HCT116 (cell line): ENCODE data around the gene PRR5L. TPM values are rescaled to one million over a fixed set of nuclear protein-coding genes. Genes with fewer than 3 reads are reported as not detected.

ENCODE experiments used
- ATAC-seq: fragments of 200-7000 bp; cut with Tn5 transposase; 2 replicates; pipeline ENCODE4 v1.9.1; 2020; ENCODE audit warnings: mild to moderate bottlenecking, moderate library complexity
- BruUV-seq: library from RNA; stranded (reverse); fragments of 400-500 nt; replicated peaks from 2 replicates; lab custom pipeline; 2021; lab: Mats Ljungman, UMichigan
- CTCF ChIA-PET: fragments of 300-600 bp; sonication (Branson Sonifier 250); formaldehyde crosslinking; loops from one replicate; lab custom pipeline; 2021; ENCODE audit warnings: antibody characterized with exemption; lab: Charles Lee
- POLR2A ChIA-PET: fragments of 300-600, 350-600 bp; sonication (Branson Sonifier 250); formaldehyde crosslinking; loops from one replicate; lab custom pipeline; 2021; ENCODE audit warnings: antibody characterized with exemption; lab: Charles Lee
- RAD21 ChIA-PET, 2 experiments: fragments of 300-600 bp; sonication (Branson Sonifier 250); formaldehyde crosslinking; loops; one replicate each; lab custom pipeline; 2023; ENCODE audit warnings: low total read pairs in 2 of 2; ENCODE audit not compliant: uncharacterized antibody in 2 of 2, unreplicated experiment in 2 of 2, low non-redundant PET in 1 of 2; lab: Charles Lee
- DNase-seq: peaks from one replicate; pipeline ENCODE4 v3.0.0-alpha.2; 2010; ENCODE audit warnings: low read depth, low spot score
- H2AFZ ChIP-seq: fragments of 200-600 bp; shearing (Covaris generic), sonication (generic); 2 replicates; pipeline ENCODE4 v1.6.1; 2017; ENCODE audit warnings: low read depth, mixed run types, mixed read lengths, antibody characterized with exemption, low read length; ENCODE audit not compliant: poor library complexity, severe bottlenecking
- H3K27ac ChIP-seq: 2 replicates; pipeline ENCODE4 v1.5.1; 2012; ENCODE audit warnings: low read depth, low read length
- H3K27me3 ChIP-seq: fragments of 200-600 bp; sonication (generic); 2 replicates; pipeline ENCODE4 v1.6.1; 2016; ENCODE audit warnings: mixed run types, low read length, mixed read lengths; ENCODE audit not compliant: insufficient read depth
- H3K36me3 ChIP-seq, 2 experiments: fragments of 200-500 bp in 1 of 2; fragments of 200-600 bp in 1 of 2; sonication (Bioruptor generic) in 1 of 2; sonication (generic) in 1 of 2; 2 replicates each; pipeline versions ENCODE4 v1.5.1 to v1.6.1; 2014 to 2016; ENCODE audit warnings: low read length in 2 of 2, inconsistent platforms in 1 of 2, mixed read lengths in 1 of 2, mixed run types in 1 of 2; ENCODE audit not compliant: insufficient read depth in 2 of 2, control insufficient read depth in 1 of 2
- H3K4me1 ChIP-seq, 2 experiments: fragments of 200-600 bp in 1 of 2; sonication (generic) in 1 of 2; 2 replicates each; pipeline versions ENCODE4 v1.5.1 to v1.6.1; 2012 to 2017; ENCODE audit warnings: low read length in 2 of 2, inconsistent platforms in 1 of 2, mild to moderate bottlenecking in 1 of 2, mixed read lengths in 1 of 2, mixed run types in 1 of 2, moderate library complexity in 1 of 2; ENCODE audit not compliant: insufficient read depth in 2 of 2, control insufficient read depth in 1 of 2
- H3K4me2 ChIP-seq: fragments of 200-600 bp; sonication (generic); 2 replicates; pipeline ENCODE4 v1.6.1; 2017; ENCODE audit warnings: mixed run types, low read length, mixed read lengths
- H3K4me3 ChIP-seq, 2 experiments: fragments of 200-600 bp in 1 of 2; sonication (generic) in 1 of 2; replicated peaks in 1 of 2; 2 replicates each; pipeline ENCODE4 v1.5.1; 2011 to 2016; ENCODE audit warnings: low read length in 2 of 2, control low read depth in 1 of 2, low read depth in 1 of 2, mild to moderate bottlenecking in 1 of 2, mixed read lengths in 1 of 2, mixed run types in 1 of 2
- H3K79me2 ChIP-seq: fragments of 200-600 bp; sonication (generic); 2 replicates; pipeline ENCODE4 v1.6.1; 2017; ENCODE audit warnings: mild to moderate bottlenecking, mixed run types, low read length, moderate library complexity, mixed read lengths; ENCODE audit not compliant: insufficient read depth
- H3K9ac ChIP-seq: fragments of 200-600 bp; sonication (generic); 2 replicates; pipeline ENCODE4 v1.6.1; 2016; ENCODE audit warnings: low read length, mixed read lengths
- H3K9me2 ChIP-seq: fragments of 200-600 bp; sonication (generic), shearing (Covaris generic); 2 replicates; pipeline ENCODE4 v1.6.1; 2017; ENCODE audit warnings: mixed run types, mild to moderate bottlenecking, moderate library complexity; ENCODE audit not compliant: insufficient read depth
- H3K9me3 ChIP-seq, 2 experiments: fragments of 200-500 bp in 1 of 2; fragments of 200-600 bp in 1 of 2; sonication (Bioruptor generic) in 1 of 2; sonication (generic) in 1 of 2; 2 replicates each; pipeline ENCODE4 v1.6.1; 2014 to 2017; ENCODE audit warnings: low read length in 2 of 2, mixed read lengths in 2 of 2, inconsistent platforms in 1 of 2, low read depth in 1 of 2, mild to moderate bottlenecking in 1 of 2, mixed run types in 1 of 2, moderate library complexity in 1 of 2; ENCODE audit not compliant: control insufficient read depth in 1 of 2, insufficient read depth in 1 of 2
- H4K20me1 ChIP-seq: fragments of 200-600 bp; sonication (generic), shearing (Covaris generic); 2 replicates; pipeline ENCODE4 v1.6.1; 2017; ENCODE audit warnings: mixed run types, mild to moderate bottlenecking, moderate library complexity; ENCODE audit not compliant: insufficient read depth
- ATF3 ChIP-seq: IDR thresholded peaks from 2 replicates; pipeline ENCODE4 v1.6.1; 2012
- CEBPB ChIP-seq: IDR thresholded peaks from 2 replicates; pipeline ENCODE4 v1.6.1; 2012; ENCODE audit warnings: low read depth
- CTCF ChIP-seq, 3 experiments: fragments of 200-600 bp in 1 of 3; sonication (generic) in 1 of 3; IDR thresholded peaks in 2 of 3; conservative IDR thresholded peaks in 1 of 3; 2 replicates each; pipeline ENCODE4 v1.5.1; 2012 to 2017; ENCODE audit warnings: low read depth in 2 of 3, low read length in 2 of 3, antibody characterized with exemption in 1 of 3, borderline replicate concordance in 1 of 3, control low read depth in 1 of 3, mild to moderate bottlenecking in 1 of 3, mixed read lengths in 1 of 3, mixed run types in 1 of 3, moderate library complexity in 1 of 3; ENCODE audit not compliant: insufficient read depth in 1 of 3
- EGR1 ChIP-seq: IDR thresholded peaks from 2 replicates; pipeline ENCODE4 v1.6.1; 2012; ENCODE audit warnings: low read depth
- ELF1 ChIP-seq: IDR thresholded peaks from 2 replicates; pipeline ENCODE4 v1.6.1; 2012; ENCODE audit warnings: low read depth, borderline replicate concordance
- EZH2 ChIP-seq: fragments of 200-600 bp; sonication (generic); IDR thresholded peaks from 2 replicates; pipeline ENCODE4 v1.6.1; 2017; ENCODE audit warnings: antibody characterized with exemption, mixed run types
- EZH2phosphoT487 ChIP-seq: fragments of 200-600 bp; IDR thresholded peaks from 2 replicates; pipeline ENCODE4 v1.6.1; 2018; ENCODE audit warnings: antibody characterized with exemption, borderline replicate concordance
- FOSL1 ChIP-seq: IDR thresholded peaks from 2 replicates; pipeline ENCODE4 v1.6.1; 2012; ENCODE audit warnings: low read depth
- JUND ChIP-seq: IDR thresholded peaks from 2 replicates; pipeline ENCODE4 v1.6.1; 2012
- MAX ChIP-seq: IDR thresholded peaks from 2 replicates; pipeline ENCODE4 v1.6.1; 2012
- POLR2A ChIP-seq: IDR thresholded peaks from 2 replicates; pipeline ENCODE4 v1.7.0; 2011; ENCODE audit warnings: borderline replicate concordance; ENCODE audit not compliant: insufficient read depth, insufficient read length; ENCODE audit errors: extremely low read depth
- POLR2AphosphoS5 ChIP-seq: IDR thresholded peaks from 2 replicates; pipeline ENCODE4 v1.6.1; 2011; ENCODE audit warnings: mild to moderate bottlenecking, low read depth, low read length, moderate library complexity
- RAD21 ChIP-seq: IDR thresholded peaks from 2 replicates; pipeline ENCODE4 v1.6.1; 2012; ENCODE audit warnings: low read depth, mild to moderate bottlenecking
- SIN3A ChIP-seq: IDR thresholded peaks from 2 replicates; pipeline ENCODE4 v1.6.1; 2012; ENCODE audit warnings: low read depth
- SP1 ChIP-seq: IDR thresholded peaks from 2 replicates; pipeline ENCODE4 v1.6.1; 2012; ENCODE audit warnings: low read depth
- SRF ChIP-seq: IDR thresholded peaks from 2 replicates; pipeline ENCODE4 v1.6.1; 2012; ENCODE audit warnings: low read depth
- TCF7L2 ChIP-seq: IDR thresholded peaks from 2 replicates; pipeline ENCODE4 v1.7.0; 2011; ENCODE audit warnings: borderline replicate concordance, inconsistent platforms; ENCODE audit not compliant: insufficient read depth, insufficient read length; ENCODE audit errors: extremely low read depth
- YY1 ChIP-seq: IDR thresholded peaks from 2 replicates; pipeline ENCODE4 v1.6.1; 2011; ENCODE audit warnings: low read length, low read depth, moderate library complexity, mild to moderate bottlenecking; ENCODE audit not compliant: insufficient replicate concordance; ENCODE audit errors: extremely low read depth
- ZFX ChIP-seq: fragments of 450-650 bp; IDR thresholded peaks from 2 replicates; pipeline ENCODE4 v1.6.1; 2017
- ZNF274 ChIP-seq: fragments of 200-500 bp; sonication (Bioruptor generic); IDR thresholded peaks from 2 replicates; pipeline ENCODE4 v1.6.1; 2014; ENCODE audit warnings: mild to moderate bottlenecking, low read depth, low read length, inconsistent platforms
- intact Hi-C: fragments of 100-400 bp; cut with micrococcal nuclease; formaldehyde crosslinking; loops from 2 replicates; pipeline ENCODE4 v1.10.0; 2022
- total RNA-seq: library from RNA; stranded (reverse); gene quantifications from one replicate; pipeline ENCODE4 v1.2.1, GENCODE V29; 2021; ENCODE audit not compliant: unreplicated experiment

PRR5L gene
- total RNA-seq, 1 experiment from 2014 or later, result 0.47 TPM

- ChIA-PET CTCF (no interaction called here), POLR2A (no interaction called here), RAD21 (no interaction called here)
- H3K4me2 ChIP-seq, result no peak overlapping the region
- no peaks in the 10 kb centered on the region for H3K79me2 ChIP-seq
- no peak overlapping the region for H3K4me3 ChIP-seq
- H3K36me3 ChIP-seq, result no peaks in the 10 kb centered on the region
- intact Hi-C loops, result no loop called here
- H4K20me1 ChIP-seq, result no peaks in the 10 kb centered on the region
- H3K27me3 ChIP-seq, result no peaks in the 10 kb centered on the region
- no peak overlapping the region for H2AFZ ChIP-seq
- no peak overlapping the region for H3K9ac ChIP-seq
- H3K27ac ChIP-seq, result no peak overlapping the region
- no peak for DNase-seq
- BruUV-seq, result no TSS peak
- no peak for TF ChIP-seq POLR2AphosphoS5
- no peak for TF ChIP-seq EZH2
- TF ChIP-seq, all 23 proteins: peak for 0
- no peaks in the 10 kb centered on the region for H3K9me3 ChIP-seq
- ATAC-seq, result no peak
- no peaks in the 10 kb centered on the region for H3K4me1 ChIP-seq
- H3K9me2 ChIP-seq, result no peaks in the 10 kb centered on the region
These were observed 13.2 kb upstream of the PRR5L start for GRCh38 chr11:36282926-36283325.

GRCh38 chr11:36288442-36289225, 7.5 kb upstream of the PRR5L start:
- ATAC-seq (no peak), DNase-seq (no peak)
- no peaks in the 10 kb centered on the region for H3K9me3 ChIP-seq
- H2AFZ ChIP-seq, result no peak overlapping the region
- H3K4me1 ChIP-seq, result peaks cover 0 to 12% of the 10 kb centered on the region in 2 experiments; a peak in 1 of 4 replicates
- POLR2A ChIA-PET, result no interaction called here
- H4K20me1 ChIP-seq, result no peaks in the 10 kb centered on the region
- H3K79me2 ChIP-seq, result no peaks in the 10 kb centered on the region
- CTCF ChIA-PET, result interaction anchor here (0.6 to 5.9 kb wide), 2 partner anchors 22 to 189 kb away, joined by 3 to 76 read pairs; no protein-coding TSS in a partner anchor
- TSS peak; percentile 79 for BruUV-seq
- H3K9ac ChIP-seq, result peak overlapping the region; percentile 37
- H3K9me2 ChIP-seq, result no peaks in the 10 kb centered on the region
- no peaks in the 10 kb centered on the region for H3K27me3 ChIP-seq
- no peak overlapping the region for H3K27ac ChIP-seq
- no peaks in the 10 kb centered on the region for H3K36me3 ChIP-seq
- RAD21 ChIA-PET, result no interaction called here
- intact Hi-C loops, result no loop called here
- peak overlapping the region; percentile 89 for H3K4me2 ChIP-seq
- peak overlapping the region; percentile 66 to 74 for H3K4me3 ChIP-seq
- TF ChIP-seq POLR2AphosphoS5 (no peak), MAX (no peak), JUND (no peak), EGR1 (no peak), SIN3A (no peak), YY1 (no peak), POLR2A (no peak), RAD21 (no peak), ZNF274 (no peak), ATF3 (no peak), CTCF (IDR thresholded peaks at IDR 0.05 in 2 of 3, conservative IDR thresholded peaks at IDR 0.05 in 1 of 3; ENCODE audit: borderline replicate concordance in 1 of 3, insufficient read depth in 1 of 3, low read depth in 2 of 3, low read length in 2 of 3) (no peak), SP1 (no peak), FOSL1 (no peak), EZH2phosphoT487 (no peak), TCF7L2 (no peak), ZFX (no peak), CEBPB (no peak), ELF1 (no peak), SRF (no peak)
